H1 (cell line): ENCODE measurements around the gene AFF4.
"Not testable (repeated sequence)": the region's sequence is repeated elsewhere in the genome, so short reads cannot be mapped to it uniquely, and the experiment has no call there.

Experiments used
- ASH2L ChIP-seq: fragments of 200-600, 300-600 bp; sonication (generic); IDR thresholded peaks from one replicate; pipeline ENCODE4 v1.7.1; 2017; ENCODE audit warnings: low read length
- CREB1 ChIP-seq: IDR thresholded peaks from 2 replicates; pipeline ENCODE4 v1.6.1; 2012; ENCODE audit warnings: inconsistent platforms
- EP300 ChIP-seq, 2 experiments: IDR thresholded peaks; 1 replicate in 1 of 2; 2 replicates in 1 of 2; pipeline ENCODE4 v1.6.1; 2011 to 2012; ENCODE audit warnings: low read depth in 2 of 2, low read length in 2 of 2, mild to moderate bottlenecking in 2 of 2, borderline replicate concordance in 1 of 2, inconsistent platforms in 1 of 2, moderate library complexity in 1 of 2
- GABPA ChIP-seq: IDR thresholded peaks from 2 replicates; pipeline ENCODE4 v1.6.1; 2011; ENCODE audit warnings: mild to moderate bottlenecking, low read length, moderate library complexity, borderline replicate concordance; ENCODE audit not compliant: insufficient read depth
- KDM1A ChIP-seq: fragments of 200-600, 300-600 bp; sonication (generic); IDR thresholded peaks from 2 replicates; pipeline ENCODE4 v1.7.1; 2016; ENCODE audit warnings: mild to moderate bottlenecking, low read length, borderline replicate concordance
- POLR2AphosphoS5 ChIP-seq: IDR thresholded peaks from 2 replicates; pipeline ENCODE4 v1.6.1; 2011; ENCODE audit warnings: low read depth, low read length
- RAD21 ChIP-seq, 2 experiments: IDR thresholded peaks in 1 of 2; conservative IDR thresholded peaks in 1 of 2; 2 replicates each; pipeline ENCODE4 v1.6.1; 2011; ENCODE audit warnings: low read depth in 2 of 2, low read length in 2 of 2, improper control_type of control experiment in 1 of 2, inconsistent platforms in 1 of 2, mild to moderate bottlenecking in 1 of 2, moderate library complexity in 1 of 2
- RFX5 ChIP-seq: IDR thresholded peaks from 2 replicates; pipeline ENCODE4 v1.6.1; 2011; ENCODE audit warnings: low read depth, low read length, improper control_type of control experiment, borderline replicate concordance
- RNF2 ChIP-seq: fragments of 200-900, 300-1000 bp; sonication (generic); IDR thresholded peaks from 2 replicates; pipeline ENCODE4 v1.7.1; 2016; ENCODE audit warnings: borderline replicate concordance, low read depth, mild to moderate bottlenecking, antibody characterized with exemption, low read length; ENCODE audit not compliant: poor library complexity, severe bottlenecking; ENCODE audit errors: missing control alignments
- SP2 ChIP-seq: IDR thresholded peaks from 2 replicates; pipeline ENCODE4 v1.6.1; 2012; ENCODE audit warnings: mild to moderate bottlenecking, low read length, inconsistent platforms
- TF ChIP-seq, protein P1 (sequence below), 3 experiments: IDR thresholded peaks; 1 replicate in 2 of 3; 2 replicates in 1 of 3; pipeline versions ENCODE4 v1.5.1 to v1.6.1; 2011; ENCODE audit warnings: low read length in 3 of 3, mild to moderate bottlenecking in 3 of 3, inconsistent platforms in 2 of 3, low read depth in 1 of 3, moderate library complexity in 1 of 3; ENCODE audit not compliant: insufficient read depth in 1 of 3; ENCODE audit errors: control extremely low read depth in 1 of 3
- TF ChIP-seq, protein P2 (sequence below): IDR thresholded peaks from 2 replicates; pipeline ENCODE4 v1.6.1; 2012; ENCODE audit warnings: low read length, inconsistent platforms

DNA sequence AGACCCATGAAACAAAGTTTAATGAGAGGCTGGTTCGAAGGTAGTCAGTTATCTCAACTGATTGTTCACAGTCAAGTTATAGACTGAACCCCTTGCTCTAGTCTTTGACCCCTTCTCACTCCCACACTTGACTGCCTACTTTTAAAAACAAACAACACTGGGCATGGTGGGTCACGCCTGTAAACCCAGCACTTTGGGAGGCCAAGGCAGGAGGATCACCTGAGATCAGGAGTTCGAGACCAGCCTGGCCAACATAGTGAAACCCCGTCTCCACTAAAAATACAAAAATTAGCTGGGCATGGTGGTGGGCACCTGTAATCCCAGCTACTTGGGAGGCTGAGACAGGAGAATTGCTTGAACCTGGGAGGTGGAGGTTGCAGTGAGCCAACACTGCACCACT is 18.1 kb downstream of the AFF4 start:
- TF ChIP-seq, protein P1, sequence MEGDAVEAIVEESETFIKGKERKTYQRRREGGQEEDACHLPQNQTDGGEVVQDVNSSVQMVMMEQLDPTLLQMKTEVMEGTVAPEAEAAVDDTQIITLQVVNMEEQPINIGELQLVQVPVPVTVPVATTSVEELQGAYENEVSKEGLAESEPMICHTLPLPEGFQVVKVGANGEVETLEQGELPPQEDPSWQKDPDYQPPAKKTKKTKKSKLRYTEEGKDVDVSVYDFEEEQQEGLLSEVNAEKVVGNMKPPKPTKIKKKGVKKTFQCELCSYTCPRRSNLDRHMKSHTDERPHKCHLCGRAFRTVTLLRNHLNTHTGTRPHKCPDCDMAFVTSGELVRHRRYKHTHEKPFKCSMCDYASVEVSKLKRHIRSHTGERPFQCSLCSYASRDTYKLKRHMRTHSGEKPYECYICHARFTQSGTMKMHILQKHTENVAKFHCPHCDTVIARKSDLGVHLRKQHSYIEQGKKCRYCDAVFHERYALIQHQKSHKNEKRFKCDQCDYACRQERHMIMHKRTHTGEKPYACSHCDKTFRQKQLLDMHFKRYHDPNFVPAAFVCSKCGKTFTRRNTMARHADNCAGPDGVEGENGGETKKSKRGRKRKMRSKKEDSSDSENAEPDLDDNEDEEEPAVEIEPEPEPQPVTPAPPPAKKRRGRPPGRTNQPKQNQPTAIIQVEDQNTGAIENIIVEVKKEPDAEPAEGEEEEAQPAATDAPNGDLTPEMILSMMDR (IDR thresholded peaks at IDR 0.05; ENCODE audit: control extremely low read depth in 1 of 3, insufficient read depth in 1 of 3, low read depth in 1 of 3, low read length in 3 of 3): not testable (repeated sequence)
- not testable (repeated sequence) for TF ChIP-seq RFX5; GABPA; EP300 (IDR thresholded peaks at IDR 0.05; ENCODE audit: borderline replicate concordance in 1 of 2, low read depth in 2 of 2, low read length in 2 of 2); SP2; RAD21 (IDR thresholded peaks at IDR 0.05 in 1 of 2, conservative IDR thresholded peaks at IDR 0.05 in 1 of 2; ENCODE audit: low read depth in 2 of 2, low read length in 2 of 2); KDM1A; RNF2; CREB1; ASH2L; POLR2AphosphoS5
- TF ChIP-seq, protein P2, sequence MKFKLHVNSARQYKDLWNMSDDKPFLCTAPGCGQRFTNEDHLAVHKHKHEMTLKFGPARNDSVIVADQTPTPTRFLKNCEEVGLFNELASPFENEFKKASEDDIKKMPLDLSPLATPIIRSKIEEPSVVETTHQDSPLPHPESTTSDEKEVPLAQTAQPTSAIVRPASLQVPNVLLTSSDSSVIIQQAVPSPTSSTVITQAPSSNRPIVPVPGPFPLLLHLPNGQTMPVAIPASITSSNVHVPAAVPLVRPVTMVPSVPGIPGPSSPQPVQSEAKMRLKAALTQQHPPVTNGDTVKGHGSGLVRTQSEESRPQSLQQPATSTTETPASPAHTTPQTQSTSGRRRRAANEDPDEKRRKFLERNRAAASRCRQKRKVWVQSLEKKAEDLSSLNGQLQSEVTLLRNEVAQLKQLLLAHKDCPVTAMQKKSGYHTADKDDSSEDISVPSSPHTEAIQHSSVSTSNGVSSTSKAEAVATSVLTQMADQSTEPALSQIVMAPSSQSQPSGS: not testable (repeated sequence)
